PC-3 (cell line): ENCODE data around the gene HIVEP3.

Experiments
- EZH2 ChIP-seq: fragments of 300-600 bp; sonication (generic); IDR thresholded peaks from one replicate; pipeline ENCODE4 v1.6.1; 2017; ENCODE audit warnings: antibody characterized with exemption, mild to moderate bottlenecking, low read length; ENCODE audit not compliant: unreplicated experiment
- EZH2phosphoT487 ChIP-seq: fragments of 300-600 bp; sonication (generic); IDR thresholded peaks from 2 replicates; pipeline ENCODE4 v1.6.1; 2018; ENCODE audit warnings: mild to moderate bottlenecking, antibody characterized with exemption, low read length, borderline replicate concordance
- TF ChIP-seq, protein P1 (sequence below): fragments of 300-600 bp; sonication (generic); conservative IDR thresholded peaks from 2 replicates; pipeline ENCODE4 v1.5.1; 2017; ENCODE audit warnings: antibody characterized with exemption, low read depth, mild to moderate bottlenecking, low read length

DNA sequence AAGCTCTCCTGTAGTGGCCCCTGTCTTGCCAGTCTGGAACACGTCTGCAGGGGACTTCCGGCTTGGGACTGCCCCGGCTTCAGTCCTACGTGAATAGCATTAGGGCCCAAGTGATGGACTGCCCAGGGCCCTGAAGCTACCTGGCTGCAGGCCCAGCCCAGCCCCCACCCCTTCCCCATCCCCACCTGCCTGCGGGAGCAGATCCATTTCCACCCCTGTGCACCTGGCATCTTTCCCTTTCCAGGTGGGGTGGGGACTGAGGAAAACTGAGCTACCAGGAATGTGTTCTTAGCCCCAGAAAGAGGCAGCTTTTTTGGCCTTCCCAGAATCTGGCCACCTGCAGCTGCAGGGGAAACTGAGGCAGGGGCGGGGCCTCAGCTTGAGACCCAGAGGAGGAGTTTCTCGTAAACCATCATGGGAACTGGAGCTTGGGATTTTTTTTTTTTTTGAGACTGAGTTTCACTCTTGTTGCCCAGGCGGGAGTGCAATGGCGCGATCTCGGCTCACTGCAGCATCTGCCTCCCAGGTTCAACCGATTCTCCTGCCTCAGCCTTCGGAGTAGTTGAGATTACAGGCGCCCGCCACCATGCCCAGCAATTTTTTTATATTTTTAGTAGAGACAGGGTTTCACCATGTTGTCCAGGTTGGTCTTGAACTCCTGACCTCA lies 437.5 kb downstream of the HIVEP3 start:
- no peak for TF ChIP-seq EZH2phosphoT487
- TF ChIP-seq, protein P1, sequence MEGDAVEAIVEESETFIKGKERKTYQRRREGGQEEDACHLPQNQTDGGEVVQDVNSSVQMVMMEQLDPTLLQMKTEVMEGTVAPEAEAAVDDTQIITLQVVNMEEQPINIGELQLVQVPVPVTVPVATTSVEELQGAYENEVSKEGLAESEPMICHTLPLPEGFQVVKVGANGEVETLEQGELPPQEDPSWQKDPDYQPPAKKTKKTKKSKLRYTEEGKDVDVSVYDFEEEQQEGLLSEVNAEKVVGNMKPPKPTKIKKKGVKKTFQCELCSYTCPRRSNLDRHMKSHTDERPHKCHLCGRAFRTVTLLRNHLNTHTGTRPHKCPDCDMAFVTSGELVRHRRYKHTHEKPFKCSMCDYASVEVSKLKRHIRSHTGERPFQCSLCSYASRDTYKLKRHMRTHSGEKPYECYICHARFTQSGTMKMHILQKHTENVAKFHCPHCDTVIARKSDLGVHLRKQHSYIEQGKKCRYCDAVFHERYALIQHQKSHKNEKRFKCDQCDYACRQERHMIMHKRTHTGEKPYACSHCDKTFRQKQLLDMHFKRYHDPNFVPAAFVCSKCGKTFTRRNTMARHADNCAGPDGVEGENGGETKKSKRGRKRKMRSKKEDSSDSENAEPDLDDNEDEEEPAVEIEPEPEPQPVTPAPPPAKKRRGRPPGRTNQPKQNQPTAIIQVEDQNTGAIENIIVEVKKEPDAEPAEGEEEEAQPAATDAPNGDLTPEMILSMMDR: no peak
- TF ChIP-seq EZH2: no peak
